NCI-H446 (cell line): Measurements from ENCODE around the gene NDEL1.
A peak's percentile ranks its signal among the peaks of the same experiment; 100 is the strongest.

Experiments used
- DNase-seq, 2 experiments: peaks; one replicate each; lab custom pipeline; 2025; lab: John Stamatoyannopoulos, UW

Gene NDEL1

GRCh38 chr17:8503807-8504206 lies 68.1 kb downstream of the NDEL1 start:
- DNase-seq, result peak in 1 of 2 experiments; percentile 47

- DNase-seq, result no peak
Observed at GRCh38 chr17:8504460-8505207, 69.0 kb downstream of the NDEL1 start.

- DNase-seq, result no peak
Observed at GRCh38 chr17:8506145-8506544, 70.5 kb downstream of the NDEL1 start.

- DNase-seq, result no peak
Observed at GRCh38 chr17:8514801-8515200, 79.1 kb downstream of the NDEL1 start.
